ENCODE measurements around the gene WEE1.

GRCh38 chr11:9629064-9629463 is 55.6 kb downstream of the WEE1 start:
- TF ChIP-seq, protein P1, sequence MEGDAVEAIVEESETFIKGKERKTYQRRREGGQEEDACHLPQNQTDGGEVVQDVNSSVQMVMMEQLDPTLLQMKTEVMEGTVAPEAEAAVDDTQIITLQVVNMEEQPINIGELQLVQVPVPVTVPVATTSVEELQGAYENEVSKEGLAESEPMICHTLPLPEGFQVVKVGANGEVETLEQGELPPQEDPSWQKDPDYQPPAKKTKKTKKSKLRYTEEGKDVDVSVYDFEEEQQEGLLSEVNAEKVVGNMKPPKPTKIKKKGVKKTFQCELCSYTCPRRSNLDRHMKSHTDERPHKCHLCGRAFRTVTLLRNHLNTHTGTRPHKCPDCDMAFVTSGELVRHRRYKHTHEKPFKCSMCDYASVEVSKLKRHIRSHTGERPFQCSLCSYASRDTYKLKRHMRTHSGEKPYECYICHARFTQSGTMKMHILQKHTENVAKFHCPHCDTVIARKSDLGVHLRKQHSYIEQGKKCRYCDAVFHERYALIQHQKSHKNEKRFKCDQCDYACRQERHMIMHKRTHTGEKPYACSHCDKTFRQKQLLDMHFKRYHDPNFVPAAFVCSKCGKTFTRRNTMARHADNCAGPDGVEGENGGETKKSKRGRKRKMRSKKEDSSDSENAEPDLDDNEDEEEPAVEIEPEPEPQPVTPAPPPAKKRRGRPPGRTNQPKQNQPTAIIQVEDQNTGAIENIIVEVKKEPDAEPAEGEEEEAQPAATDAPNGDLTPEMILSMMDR (IDR thresholded peaks at IDR 0.05; ENCODE audit: insufficient read depth, low read length, poor library complexity, severe bottlenecking), result no peak
- no peak for TF ChIP-seq EZH2phosphoT487 (conservative IDR thresholded peaks at IDR 0.05; ENCODE audit: low read length)

Measured in SU-DHL-6 (cell line).